SHP77 (cell line): ENCODE data around the gene RPP25L.

Experiments used
- DNase-seq, 2 experiments: peaks; one replicate each; lab custom pipeline; 2025; lab: John Stamatoyannopoulos, UW

The RPP25L gene

DNA sequence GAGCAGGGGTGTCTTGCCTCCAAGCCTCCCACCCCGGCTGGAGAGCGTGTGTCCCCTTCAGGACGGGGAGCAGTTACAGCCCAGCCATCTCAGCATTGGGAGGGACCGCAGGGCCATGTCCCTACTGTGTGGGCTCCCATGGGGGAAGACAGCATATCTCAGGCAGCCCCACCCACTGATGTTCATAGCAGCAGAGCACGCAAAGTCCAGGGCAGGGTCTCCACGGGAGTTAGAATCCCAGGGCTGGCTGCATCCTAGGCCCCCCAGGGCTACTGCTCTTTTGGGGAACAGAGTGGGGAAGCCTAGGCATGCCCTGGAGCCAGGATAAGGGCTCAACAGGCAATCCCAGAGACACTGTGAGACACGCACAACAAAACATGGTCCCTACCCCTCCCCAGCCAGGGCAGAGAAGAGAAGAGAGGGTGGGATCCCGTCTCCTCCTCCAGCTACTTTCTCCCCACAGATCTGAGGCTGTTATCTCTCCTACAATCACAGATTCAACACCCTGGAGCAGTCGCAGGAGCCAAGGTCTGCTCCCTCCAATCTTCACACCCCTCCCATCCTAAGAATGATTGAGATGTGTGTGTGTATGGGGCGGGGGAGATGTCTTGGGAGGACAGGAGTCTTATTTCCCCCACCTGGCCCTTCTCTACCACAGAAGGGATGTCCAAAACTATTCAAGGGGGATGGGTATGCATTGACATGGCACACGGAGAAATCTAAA, 25.8 kb downstream of the RPP25L start:
- no peak for DNase-seq

DNA sequence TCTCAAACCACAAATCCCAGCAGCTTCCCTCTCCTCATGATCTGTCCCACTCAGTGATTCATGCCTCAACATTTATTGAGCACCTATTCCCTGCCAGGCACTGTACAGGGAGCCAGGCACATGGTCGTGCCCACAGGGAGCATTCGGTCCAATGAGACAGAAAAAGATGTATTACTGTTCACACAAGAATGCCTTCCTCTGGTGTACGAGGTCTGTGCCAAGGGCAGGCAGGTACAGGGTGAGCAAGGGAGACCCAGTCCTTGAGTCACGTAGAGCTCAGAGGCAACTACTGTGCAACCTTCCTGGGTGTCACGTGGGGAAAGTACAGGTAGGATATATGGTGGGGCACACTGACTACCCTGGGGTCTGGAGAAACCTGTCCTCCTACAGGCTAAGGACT, 26.9 kb downstream of the RPP25L start:
- DNase-seq: no peak

DNA sequence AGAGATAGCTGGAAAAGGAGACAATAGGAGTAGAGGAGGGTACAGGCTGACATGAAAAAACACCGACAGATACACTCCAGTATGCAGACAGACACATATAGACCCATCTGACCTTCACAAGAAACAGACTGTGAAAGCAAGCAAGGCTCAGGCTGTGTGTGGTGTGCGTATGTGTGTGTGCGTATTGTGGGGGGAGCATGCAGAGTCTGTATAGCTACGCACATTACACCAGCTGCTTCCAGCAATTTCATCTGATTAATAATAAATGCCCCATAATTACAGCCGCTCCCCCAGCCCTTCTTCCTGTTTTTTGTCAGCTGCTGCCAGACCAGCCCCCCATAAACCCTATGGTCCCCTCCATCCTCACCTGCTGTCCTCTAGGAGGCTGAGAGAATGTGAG, 29.1 kb downstream of the RPP25L start:
- DNase-seq: no peak

DNA sequence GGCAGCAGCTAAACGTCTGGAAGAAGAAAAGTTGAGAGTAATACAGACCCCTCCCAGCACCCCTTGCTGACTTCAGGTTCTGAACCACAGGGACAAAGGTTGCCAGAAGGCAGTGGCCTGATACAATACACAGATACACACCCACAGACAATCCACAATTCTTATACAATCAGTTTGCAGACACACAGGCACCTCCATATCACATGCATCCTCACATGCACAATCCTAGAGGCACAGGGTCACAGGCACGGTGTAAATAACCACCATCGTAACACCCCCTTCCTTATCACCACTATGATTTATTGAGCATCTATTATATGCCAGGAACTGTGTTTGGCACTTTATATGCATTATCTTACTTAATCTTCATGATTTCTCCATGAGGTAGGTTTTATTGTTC, 30.6 kb downstream of the RPP25L start:
- DNase-seq: no peak

DNA sequence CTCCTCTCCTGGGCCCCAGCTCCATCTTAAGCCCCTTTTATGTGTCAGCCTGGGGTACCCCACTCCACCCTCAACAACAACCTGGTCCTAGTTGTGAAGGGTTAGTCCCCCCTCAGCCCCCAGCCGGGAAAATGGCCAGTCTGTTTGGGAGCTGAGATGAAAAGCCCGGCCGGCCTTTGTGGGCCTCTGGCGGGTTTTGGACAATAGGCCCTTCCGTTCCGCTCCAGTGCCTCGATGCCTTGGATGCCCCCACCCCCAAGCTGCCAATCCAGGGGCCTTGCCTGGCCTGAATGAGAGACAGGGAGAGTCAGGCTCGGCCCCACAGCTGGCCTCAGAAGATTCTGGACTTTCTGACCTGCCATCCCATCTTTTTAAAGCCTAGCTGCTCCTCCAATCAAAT, 31.5 kb downstream of the RPP25L start:
- DNase-seq: no peak

DNA sequence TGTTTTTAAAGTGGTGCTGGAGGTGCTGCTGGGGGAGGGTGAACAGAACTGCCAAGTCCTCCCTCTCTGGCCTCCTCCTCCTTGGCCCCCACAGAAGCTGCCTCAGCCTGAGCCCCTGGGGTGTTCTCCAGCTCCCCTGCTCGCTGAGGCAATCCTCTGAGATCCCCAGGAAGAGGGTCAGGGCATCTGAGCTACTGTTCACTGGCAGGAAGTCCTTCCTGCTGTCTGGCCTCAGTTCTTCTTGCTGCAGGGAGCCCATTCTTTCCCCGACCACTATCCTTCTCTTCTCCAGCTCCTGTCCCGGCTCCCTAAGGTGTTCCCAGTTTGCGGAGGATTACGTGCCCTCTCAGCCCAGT, 32.1 kb downstream of the RPP25L start:
- no peak for DNase-seq

DNA sequence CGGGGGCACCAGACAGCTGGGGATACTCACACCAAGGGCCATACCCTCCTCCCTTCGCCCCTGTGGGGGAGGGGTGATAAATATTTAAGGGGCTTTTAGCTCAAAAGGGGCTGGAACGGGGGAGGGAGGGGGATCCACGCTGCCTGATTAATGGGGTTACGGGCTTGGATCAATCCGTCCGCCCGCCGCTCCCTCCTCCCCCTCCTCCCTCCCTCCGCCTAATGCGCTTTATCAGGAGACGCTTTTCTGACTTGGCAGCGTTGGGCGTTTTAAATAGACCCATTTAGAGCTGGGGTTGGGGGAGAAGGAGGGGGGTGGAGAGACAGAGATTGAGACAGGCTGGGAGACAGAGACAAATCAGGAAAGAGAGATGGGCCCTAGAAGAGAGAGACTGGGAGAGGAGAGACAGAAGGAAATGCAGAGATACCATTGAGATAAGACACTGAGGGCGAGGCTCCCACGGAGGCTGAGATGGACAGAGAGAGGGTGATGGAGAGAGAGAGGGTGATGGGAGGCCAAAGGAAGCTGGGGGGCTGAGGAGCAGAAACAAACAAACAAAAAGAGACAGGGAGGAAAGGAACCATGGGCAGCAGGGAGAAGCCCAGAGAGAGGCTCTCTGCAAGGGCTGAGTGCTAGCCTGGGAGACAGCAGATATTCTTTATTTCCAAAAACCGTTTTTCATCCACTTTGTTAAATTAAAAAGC, 32.6 kb downstream of the RPP25L start:
- no peak for DNase-seq

DNA sequence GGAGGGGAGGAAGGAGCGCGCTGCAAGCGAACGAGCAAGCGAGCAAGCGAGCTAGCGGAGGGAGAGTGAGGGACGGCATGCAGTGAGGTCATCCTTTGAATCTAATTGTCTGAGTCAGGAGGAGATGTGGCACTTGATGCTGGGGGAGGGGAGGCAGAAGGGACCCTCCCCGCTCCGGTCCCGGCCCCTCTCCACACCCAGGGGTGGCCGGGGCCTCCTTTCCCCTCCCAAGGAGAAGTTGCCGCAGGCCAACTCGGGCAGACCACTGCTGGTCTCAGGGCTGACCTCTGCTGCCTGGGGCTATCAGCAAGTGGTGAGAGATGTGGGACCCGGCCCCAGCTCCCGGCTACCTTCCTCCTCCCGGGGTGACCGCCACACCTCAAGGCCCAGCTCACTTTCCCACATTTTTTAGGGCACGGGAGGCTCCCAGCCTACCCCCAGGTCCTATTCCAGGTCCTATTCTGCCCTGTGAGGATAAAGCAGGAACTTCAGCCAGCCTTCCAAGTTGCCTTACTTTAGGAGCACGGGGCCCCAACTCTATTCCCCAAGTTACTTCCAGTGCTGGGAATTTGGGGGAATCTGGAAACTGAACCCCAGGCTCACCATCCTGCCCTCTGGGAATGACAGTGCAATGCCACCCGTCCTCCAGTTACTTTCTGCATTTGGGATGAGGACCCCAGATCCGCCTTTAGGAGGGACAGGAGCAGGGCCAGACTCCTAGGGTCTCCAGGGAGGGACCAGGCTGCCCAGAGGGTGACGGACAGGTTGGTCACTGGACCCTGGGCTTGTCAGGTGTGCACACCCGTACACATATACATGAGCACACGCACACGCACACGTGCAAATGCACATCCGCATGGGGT, 33.4 kb downstream of the RPP25L start:
- DNase-seq: no peak

DNA sequence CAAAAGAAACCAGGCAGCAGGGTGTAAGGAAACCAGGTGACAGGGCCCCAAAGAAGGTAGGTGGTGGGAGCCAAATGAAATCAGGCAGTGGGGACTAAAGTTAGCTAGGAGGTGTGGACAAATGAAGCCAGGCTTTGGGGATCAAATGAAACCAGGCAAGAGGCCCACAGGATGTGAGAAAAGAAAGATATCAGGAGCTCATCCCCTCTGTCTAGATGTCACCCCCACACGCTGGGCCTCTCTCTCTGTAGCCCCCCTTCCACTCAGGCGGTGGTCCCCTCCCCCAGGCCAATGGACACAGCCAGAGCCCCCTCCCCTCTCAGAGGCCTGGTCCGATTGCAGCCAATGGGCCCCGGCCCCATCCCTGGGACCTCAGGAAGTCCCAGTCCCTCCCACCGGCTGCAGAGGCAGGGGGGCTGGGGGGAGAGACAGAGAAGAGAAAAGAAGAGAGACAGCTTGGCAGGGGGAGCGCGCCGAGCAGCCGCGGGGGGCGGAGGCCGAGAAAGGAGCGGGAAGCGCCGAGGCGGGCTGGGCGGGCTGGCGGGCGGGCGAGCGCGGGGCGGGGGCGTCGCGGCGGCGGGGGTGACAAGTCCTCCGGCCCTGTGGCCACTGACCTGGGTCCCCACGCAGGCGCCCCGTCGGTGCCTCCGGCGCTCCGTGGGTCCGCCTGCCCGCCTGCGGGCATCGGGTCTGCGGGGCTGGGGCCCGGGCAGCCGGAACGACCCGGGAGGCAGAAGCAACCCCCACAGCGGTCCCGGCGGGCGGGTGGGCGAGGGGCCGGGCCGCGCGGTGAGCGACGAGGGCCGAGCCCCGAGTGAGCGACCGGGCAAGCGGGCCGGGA, 34.3 kb downstream of the RPP25L start:
- no peak for DNase-seq

DNA sequence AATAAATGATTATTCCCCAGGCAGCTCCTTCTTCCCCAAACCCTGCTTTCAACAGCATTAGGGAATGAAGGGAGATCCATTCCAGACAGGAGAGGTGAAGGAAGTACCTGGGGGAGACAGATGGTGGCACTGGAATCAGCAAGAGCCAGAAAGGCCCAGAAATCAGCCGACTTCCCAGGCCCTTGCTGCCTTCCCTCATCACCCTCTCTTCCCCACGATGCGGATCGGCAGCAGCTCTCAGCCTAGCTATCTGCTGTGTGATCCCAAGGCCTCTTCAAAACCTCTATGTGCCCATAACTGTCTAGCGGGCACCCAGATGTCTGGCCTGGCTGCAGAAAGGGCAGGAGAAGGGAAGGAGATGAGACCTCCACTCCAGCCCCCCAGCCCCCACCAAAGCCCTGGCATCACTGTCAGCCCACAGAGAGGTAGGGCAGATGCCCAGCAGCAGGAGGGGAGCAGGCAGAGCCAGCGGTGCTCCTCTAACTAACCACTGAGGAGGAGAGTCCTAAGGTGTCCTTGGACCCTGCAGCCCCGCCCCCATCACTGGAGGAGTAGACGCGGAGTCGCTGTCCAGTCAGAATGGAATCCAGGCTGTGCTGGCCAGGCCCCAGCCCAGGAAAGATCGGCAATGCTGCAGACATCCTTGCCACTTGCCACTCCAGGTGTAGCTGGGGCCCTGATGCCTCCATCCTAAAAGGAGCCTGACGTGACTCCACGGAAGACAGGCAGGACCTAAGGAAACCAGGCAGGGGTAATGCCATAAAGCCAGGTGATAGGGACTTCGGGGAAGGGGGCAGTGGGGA, 35.1 kb downstream of the RPP25L start:
- DNase-seq: no peak

DNA sequence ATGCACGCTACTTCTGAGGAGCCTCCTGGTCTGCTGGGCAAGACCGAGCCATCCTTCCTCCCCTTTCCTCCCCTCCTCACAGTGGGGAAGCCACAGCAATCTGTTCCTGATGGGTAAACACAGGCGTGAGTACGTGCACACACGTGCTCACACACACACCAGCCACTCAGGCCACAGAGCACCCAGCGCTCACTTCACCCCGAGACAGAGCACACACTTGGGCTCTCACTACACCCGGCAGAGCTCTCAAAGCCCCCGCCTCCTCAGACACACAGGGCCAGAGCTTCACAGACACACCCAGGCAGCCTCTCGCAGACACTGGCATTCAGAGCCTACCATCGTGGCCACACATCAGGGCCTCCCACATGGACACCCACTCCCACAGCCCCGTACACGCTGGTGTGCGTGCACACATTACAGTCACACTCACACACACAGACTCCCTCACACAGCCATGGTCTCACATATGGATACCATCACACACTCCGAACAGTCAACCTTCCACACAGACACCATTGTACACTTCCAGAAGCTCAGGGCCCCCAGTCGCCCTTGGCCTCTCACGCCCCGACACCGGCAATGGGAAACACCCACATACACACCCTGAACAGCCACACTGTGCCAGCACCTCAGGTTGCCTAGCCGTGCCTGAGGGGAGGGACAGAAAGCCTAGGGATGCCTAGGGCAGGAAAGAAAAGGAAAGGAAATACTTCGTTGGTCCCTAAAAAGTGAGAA, 35.9 kb downstream of the RPP25L start:
- no peak for DNase-seq

DNA sequence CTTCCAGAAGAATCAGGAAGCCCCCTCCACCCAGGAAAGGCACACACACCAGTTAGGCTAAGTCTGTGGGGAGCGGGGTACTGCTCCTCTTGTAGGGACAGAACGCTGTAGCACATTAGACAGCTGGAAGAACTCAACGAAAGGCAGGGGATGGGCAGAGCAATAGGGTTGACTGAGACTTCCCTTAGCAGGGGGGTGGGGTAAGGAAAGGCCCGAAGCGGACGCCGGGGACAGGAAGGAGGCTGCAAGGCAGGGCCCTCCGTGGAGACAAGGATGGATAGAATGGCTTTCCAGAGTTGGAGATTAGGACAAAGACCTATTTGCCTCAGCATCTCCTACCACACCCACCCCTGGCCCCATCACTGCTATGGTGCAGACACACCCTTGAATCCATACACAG, 36.7 kb downstream of the RPP25L start:
- DNase-seq: no peak

DNA sequence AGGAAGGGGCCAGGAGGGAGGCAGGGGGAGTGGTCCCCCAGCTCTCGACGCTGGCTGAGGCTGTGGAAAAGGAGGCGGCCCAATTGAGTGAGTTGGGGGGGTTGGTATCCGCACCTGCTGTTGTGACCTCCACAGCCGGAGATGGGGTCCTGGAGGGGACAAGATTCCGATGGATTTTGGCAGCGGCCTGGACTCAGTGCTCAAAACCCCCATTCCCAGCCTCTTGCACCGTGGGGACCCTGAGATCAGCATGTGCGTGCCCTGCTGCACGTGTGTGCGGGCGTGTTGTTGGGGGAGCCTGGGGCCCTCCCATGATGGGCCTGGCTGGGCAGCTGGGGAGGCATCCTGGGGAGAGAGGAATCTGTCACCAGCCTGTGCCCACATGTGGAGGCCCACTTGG, 37.3 kb downstream of the RPP25L start:
- DNase-seq: no peak

DNA sequence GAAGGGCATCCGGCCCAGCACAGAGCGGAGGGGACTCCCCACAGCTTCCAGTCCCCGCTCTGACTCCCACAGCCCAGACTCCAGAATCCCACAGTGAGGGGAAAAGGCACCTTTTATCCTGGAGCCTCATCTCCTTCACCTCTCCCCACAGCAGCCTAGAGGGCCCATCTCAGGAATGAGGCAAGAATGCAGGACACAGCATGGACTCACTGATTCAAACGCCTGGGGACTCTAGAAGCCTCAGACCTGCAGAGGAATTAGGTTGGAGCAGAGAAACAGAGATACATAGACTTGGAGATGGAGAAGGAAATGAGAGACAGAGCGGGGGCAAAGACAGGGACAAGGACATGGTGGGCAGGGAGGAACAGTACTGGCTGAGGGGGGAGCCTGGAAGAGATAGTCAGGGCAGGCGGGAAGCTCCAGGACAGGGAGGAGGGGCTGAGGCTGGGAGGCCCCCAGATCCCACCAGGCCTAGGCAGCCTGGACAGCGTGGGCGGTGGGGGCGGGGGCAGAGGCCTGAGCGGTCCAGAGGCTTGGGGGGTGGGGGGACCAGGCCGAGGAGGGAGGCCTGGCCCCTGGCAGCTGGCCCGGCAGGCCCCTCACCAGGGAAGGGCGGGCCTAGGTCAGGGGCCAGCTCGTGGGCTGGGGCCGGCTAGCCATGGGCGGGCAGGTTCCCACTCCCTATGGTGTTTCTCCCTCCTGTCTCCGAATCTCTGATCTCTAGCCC, 38.1 kb downstream of the RPP25L start:
- DNase-seq: no peak

DNA sequence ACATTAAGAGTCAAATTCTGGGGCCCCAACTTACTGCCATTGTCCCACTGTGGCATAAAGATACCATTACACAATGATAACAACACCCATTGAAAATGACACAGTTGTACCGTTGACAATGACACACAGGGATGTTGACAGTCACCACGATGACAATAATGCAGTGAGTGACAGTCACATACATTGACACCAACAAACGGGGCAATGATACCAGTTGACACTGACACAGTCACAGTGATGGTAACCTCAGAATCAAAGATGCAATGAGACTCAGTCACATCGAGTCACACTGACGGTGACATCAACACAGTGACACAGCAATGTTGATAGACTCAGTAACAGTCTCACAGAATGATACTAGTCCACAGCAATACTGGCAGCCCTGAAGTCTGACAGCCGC, 39.3 kb downstream of the RPP25L start:
- DNase-seq: no peak

DNA sequence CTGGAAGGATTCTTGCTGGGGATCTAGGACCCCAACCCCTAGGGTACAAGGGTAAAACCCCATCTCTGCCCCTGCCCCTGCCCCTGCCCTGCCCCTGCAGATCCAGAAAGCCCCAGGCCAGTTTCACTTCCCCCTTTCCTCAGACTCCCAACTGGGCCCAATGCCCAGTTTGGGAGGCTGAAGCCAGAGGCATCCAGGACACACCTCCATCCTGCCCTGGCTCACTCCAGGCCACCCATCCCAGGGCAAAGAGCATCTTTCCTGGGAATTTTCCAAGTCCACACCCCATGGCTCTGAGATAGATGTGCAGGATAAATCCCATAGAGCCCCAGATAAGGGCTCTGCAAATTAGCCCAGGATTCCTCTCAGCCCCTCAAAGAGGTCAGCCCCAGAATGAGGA, 39.8 kb downstream of the RPP25L start:
- no peak for DNase-seq

DNA sequence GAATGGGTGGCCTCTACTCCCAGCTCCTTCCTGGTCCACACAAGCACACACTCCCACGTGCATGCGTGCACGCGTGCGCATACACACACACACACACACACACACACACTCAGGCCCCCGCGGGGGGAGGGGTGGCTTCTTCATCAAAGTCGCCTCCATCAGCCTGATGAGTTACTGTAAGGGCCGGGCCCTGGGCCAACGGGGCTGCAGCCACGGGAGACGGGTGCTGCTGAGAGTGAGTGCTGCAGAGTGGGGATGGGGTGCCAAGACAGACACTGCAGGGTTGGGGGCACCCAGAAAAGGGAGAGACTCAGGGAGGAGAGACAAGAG, 40.5 kb downstream of the RPP25L start:
- DNase-seq: no peak

DNA sequence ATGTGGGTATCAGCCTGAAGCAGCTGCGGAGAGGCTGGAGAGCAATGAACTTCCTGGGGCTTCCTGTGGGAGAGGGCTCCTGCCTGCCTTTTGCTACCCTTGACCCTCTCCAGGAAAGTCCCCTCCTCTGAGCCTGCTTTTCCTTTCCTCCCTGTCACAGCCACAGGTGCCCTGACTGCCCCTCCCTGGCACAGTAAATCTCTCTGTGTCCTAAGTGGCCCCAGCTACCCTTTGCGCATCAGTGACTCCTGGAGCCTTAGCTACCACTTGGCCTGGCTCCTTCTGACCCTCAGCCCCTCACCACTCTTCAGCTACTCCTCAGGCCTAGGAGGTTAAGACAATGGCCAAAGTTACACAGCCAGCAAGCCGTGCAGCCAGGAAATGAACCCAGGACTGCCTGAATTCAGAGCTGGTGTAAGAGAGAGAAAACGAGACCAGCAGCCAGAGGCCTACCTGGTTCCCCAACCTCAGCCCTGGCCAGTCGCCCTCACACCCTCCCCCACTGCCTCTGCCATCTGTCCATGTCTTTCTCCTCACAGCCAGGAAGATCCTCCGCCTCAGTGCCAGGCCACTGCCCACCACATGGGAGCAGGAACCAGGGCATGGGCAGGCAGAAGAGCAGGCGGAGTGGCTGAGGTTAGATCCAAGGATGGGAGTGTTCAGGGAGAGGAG, 41.0 kb downstream of the RPP25L start:
- no peak for DNase-seq

DNA sequence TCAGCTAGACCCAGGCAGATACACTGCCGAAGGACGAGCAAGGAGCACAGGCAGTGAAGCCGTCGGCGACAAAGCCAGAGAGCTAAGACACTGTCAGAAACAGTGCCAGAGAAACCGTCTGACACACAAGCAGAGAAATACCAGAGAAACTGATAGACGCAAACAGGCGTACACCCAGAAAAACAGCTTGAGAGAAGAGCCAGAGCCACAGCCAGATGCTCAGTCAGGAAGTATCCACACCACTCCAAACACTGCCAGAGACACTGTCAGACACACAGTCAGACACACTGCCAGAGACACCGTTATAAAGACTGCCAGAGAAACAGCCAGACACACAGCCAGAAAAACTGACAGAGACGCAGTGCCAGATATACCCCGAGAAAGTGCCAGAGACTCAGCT, 41.5 kb downstream of the RPP25L start:
- DNase-seq: no peak

DNA sequence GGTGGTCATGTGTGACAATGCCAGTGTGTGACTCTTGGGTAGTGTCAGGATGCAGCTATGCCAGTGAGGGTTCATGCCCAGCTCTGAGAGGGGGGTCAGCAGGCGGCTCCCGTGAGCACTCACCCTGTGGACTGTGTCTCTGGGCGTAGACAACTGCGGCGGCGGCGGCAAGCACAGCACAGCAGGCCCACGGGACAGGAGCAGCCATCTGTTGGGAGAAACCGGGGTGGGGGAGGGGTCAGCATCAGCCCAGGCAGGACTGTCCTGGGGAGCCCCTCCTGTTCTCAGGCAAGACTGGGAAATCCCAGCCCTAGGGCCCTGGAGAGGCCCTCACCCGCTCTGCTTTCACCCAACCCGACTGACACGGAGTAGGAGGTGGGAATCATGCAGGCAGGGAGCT, 43.1 kb downstream of the RPP25L start:
- no peak for DNase-seq
